ENCODE measurements around the gene DGKI. TPM values are rescaled to one million over a fixed set of nuclear protein-coding genes. Genes with fewer than 3 reads are reported as not detected.
A peak's percentile ranks its signal among the peaks of the same experiment; 100 is the strongest.

DGKI gene
- total RNA-seq, 1 donor from 2014 or later = 1.3 TPM

DNA sequence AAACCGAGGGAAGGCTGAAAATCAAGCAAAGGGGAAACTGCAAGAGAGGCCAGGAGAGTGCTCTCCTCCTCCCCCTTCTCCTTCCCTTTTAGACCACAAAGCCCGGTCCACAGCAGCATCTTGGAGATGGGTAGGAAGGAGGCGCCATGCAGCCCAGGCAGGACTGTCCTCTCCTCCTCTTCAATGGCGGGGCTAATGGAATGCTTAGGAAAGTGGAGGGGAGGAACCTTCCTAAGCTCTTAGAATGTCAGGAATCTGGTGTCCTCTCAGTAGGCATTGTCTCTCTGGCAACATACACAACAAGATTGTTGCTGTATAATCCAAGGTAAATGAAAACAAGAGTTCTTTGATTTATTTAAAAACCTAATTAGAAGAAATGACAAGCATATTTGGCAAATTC lies 185.1 kb downstream of the DGKI start:
- H3K4me1 ChIP-seq = peaks cover 19% of the 10 kb centered on the region
- TF ChIP-seq, protein P1, sequence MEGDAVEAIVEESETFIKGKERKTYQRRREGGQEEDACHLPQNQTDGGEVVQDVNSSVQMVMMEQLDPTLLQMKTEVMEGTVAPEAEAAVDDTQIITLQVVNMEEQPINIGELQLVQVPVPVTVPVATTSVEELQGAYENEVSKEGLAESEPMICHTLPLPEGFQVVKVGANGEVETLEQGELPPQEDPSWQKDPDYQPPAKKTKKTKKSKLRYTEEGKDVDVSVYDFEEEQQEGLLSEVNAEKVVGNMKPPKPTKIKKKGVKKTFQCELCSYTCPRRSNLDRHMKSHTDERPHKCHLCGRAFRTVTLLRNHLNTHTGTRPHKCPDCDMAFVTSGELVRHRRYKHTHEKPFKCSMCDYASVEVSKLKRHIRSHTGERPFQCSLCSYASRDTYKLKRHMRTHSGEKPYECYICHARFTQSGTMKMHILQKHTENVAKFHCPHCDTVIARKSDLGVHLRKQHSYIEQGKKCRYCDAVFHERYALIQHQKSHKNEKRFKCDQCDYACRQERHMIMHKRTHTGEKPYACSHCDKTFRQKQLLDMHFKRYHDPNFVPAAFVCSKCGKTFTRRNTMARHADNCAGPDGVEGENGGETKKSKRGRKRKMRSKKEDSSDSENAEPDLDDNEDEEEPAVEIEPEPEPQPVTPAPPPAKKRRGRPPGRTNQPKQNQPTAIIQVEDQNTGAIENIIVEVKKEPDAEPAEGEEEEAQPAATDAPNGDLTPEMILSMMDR (IDR thresholded peaks at IDR 0.05; ENCODE audit: borderline replicate concordance) = no peak
- intact Hi-C loops (cut with micrococcal nuclease) = no loop called here
- no peak for DNase-seq
- no peak overlapping the region for H3K27ac ChIP-seq (replicated peaks)
- no peaks in the 10 kb centered on the region for H3K27me3 ChIP-seq (ENCODE audit: low read depth)
- H3K4me3 ChIP-seq = no peak overlapping the region
- H3K36me3 ChIP-seq = no peaks in the 10 kb centered on the region
- H3K9me3 ChIP-seq (replicated peaks) = no peaks in the 10 kb centered on the region

DNA sequence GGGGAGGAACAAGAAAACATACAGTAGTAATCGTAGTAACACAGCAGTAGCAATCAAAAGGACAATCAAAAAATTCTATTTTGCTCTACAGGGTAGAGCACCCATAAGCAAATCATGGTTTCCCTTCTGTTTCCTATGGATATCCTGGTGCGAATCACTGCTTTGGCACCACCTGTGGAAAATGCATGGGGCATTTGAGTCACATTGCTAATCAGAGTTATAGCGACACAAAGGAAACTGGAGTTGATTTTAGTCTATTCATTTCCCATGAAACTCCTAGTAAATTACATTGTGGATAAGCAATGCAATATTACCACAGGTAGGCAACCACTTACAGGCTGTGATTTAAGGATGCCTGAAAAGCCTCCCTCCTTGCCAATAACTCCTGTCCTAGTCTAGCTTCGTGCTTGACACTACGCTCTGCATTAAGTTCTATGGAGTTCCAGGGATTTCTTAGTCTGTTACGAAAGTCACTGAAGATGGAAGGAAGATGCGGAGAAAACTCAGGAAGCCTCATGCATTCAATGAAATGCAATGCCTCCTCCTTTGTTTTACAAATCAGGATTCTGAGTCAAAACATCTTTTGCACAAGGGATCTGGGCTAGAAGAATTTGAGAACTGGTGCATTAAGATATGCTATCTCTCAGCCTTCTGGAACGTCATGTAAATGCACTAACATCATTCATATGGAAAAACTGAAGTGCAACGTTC lies 188.4 kb downstream of the DGKI start:
- Histone ChIP-seq H3K36me3 (no peaks in the 10 kb centered on the region), H3K4me1 (peaks cover 25% of the 10 kb centered on the region), H3K9me3 (replicated peaks) (no peaks in the 10 kb centered on the region), H3K4me3 (no peak overlapping the region), H3K27me3 (ENCODE audit: low read depth) (no peaks in the 10 kb centered on the region), H3K27ac (replicated peaks) (no peak overlapping the region)
- TF ChIP-seq, protein P1 (IDR thresholded peaks at IDR 0.05; ENCODE audit: borderline replicate concordance) = no peak
- intact Hi-C loops (cut with micrococcal nuclease) = loop anchor here (5.0 kb wide), 2 partner anchors 244 to 349 kb away; no protein-coding TSS in a partner anchor
- DNase-seq = no peak

DNA sequence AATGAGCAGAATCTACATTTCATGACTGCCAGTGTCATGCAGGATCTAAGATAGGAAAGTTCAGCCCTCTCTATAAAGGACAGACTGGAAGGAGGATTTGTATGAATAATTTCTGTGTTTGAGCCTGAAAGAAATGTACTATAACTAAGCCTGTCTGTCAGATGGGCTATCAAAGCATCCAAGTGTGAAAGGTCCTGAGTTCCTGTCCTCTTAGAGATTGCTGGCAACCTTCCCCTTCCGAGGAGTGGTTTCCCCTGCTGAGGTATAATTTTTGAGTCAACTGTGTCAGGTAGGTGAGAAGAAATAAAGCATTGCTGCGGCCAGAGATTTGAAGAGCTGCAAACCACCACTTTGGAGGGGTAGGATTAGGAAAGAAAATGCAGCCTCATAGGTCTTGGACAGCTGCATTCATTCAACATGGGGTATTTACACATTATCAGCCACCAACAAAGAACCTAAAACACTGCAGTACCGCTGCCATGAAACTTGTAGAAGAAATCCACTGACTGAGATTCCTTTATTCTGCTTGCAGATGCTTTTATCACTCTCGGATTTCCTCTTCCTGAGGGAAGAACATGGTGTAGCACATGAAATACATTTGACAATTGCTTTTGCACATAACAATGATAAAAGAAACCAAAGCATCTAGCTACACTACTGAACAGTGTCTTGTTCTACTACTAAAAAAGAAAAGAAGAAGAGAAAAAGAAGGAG lies 189.1 kb downstream of the DGKI start:
- intact Hi-C loops (cut with micrococcal nuclease) = loop anchor here (5.0 kb wide), 2 partner anchors 245 to 350 kb away; no protein-coding TSS in a partner anchor
- peak overlapping the region; percentile 1 for H3K27ac ChIP-seq (replicated peaks)
- TF ChIP-seq, protein P1 (IDR thresholded peaks at IDR 0.05; ENCODE audit: borderline replicate concordance) = no peak

DNA sequence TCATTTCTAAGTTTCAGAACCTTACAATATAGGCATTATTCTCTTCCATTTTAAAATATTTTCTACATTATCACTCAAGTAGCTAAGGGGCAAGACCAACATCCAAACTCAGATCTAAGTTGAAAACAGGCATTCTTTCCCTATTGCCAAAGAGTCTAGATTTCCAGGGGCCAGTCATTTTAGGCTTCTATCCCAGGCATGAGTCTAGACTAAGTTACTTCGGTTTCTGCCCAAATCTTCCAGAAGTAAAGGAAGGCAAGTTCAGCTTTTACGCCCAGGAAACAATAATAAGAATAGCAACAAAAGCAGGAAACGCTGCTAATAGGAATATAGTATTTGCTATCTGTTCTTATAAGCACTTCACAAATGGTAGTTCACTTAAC lies 189.9 kb downstream of the DGKI start:
- Histone ChIP-seq H3K27me3 (ENCODE audit: low read depth) (no peaks in the 10 kb centered on the region), H3K9me3 (replicated peaks) (no peaks in the 10 kb centered on the region), H3K27ac (replicated peaks) (peak overlapping the region; percentile 1), H3K4me3 (no peak overlapping the region), H3K4me1 (peaks cover 25% of the 10 kb centered on the region), H3K36me3 (no peaks in the 10 kb centered on the region)
- TF ChIP-seq, protein P1 (IDR thresholded peaks at IDR 0.05; ENCODE audit: borderline replicate concordance) = no peak
- intact Hi-C loops (cut with micrococcal nuclease) = loop anchor here (5.0 kb wide), 2 partner anchors 245 to 350 kb away; no protein-coding TSS in a partner anchor
- no peak for DNase-seq

More for the DNA sequence above, 189.1 kb downstream of the DGKI start:
- H3K4me1 ChIP-seq = peaks cover 25% of the 10 kb centered on the region
- H3K4me3 ChIP-seq = no peak overlapping the region
- DNase-seq = no peak
- no peaks in the 10 kb centered on the region for H3K36me3 ChIP-seq
- H3K9me3 ChIP-seq (replicated peaks) = no peaks in the 10 kb centered on the region
- H3K27me3 ChIP-seq (ENCODE audit: low read depth) = no peaks in the 10 kb centered on the region

- H3K36me3 ChIP-seq = no peaks in the 10 kb centered on the region
- intact Hi-C loops (cut with micrococcal nuclease) = loop anchor here (5.0 kb wide), 2 partner anchors 246 to 351 kb away; no protein-coding TSS in a partner anchor
- H3K4me3 ChIP-seq = no peak overlapping the region
- H3K27ac ChIP-seq (replicated peaks) = peak overlapping the region; percentile 1
- H3K9me3 ChIP-seq (replicated peaks) = no peaks in the 10 kb centered on the region
- no peaks in the 10 kb centered on the region for H3K27me3 ChIP-seq (ENCODE audit: low read depth)
- TF ChIP-seq, protein P1 (IDR thresholded peaks at IDR 0.05; ENCODE audit: borderline replicate concordance) = peak; percentile 89
- peaks cover 25% of the 10 kb centered on the region for H3K4me1 ChIP-seq
- DNase-seq = peak; percentile 77
These were observed 190.4 kb downstream of the DGKI start for GRCh38 chr7:137656227-137656849.

Measured in left ventricle myocardium inferior (tissue), 1 donor.